GM18520 (cell line): Measurements from ENCODE around the gene NARF.

Source experiments
- ATAC-seq: cut with Tn5 transposase; IDR thresholded peaks from one replicate; pipeline ENCODE4 v1.9.1; 2021; ENCODE audit not compliant: unreplicated experiment

NARF gene

DNA sequence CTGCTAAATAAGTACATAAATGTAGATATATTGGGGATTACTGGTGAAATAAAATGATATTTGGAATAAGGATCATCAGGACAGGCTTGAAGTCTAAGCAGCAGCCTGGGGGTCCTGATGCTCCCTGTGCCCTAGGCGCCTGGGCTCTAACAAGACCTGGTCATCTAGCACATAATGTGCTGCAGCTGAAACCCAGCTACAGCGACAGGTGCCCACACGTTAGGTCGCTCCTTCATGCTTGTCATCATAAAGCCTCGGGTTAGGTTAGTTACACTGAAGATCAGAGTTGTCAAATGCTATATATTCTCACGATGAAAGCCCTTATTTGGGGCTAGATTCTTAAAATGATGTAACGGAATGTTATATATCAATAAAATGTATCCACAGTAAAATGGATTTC, 11.5 kb downstream of the NARF start:
- ATAC-seq, result no peak

DNA sequence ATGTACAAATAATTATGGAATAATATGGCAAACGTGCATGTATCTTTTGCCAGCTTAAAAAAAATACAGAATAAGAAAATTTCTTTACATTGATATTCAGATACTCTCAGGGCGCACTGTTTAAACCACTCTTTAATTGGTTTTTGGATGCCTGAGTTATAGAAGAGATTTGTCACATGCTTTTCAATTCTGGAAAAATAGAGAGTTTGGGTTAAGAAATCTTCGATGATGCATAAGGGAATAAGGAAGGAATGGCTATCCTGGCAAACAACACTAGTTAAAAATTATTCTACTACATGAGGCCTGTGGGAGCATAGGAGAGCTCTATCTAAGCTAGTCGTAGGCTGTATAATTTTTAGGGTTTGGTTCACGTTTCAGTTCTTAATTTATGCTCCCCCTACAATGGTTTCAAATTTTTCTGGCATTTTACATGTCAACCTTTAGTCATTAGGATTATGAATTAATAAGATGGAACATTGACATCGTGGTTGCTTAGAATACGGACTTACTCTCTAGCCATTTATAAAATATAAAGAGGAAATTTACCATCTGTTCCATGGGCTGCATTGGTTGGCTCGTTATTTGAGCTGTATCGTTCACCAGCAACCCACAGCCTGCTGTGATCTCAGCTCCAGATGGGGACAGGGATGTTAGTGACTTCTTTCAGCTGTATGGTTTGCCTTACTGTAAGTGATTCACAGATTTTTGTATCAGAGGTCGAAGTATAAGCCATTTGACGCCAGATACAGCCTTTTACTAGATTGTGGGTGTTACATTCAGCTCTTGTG, 15.9 kb downstream of the NARF start:
- no peak for ATAC-seq

DNA sequence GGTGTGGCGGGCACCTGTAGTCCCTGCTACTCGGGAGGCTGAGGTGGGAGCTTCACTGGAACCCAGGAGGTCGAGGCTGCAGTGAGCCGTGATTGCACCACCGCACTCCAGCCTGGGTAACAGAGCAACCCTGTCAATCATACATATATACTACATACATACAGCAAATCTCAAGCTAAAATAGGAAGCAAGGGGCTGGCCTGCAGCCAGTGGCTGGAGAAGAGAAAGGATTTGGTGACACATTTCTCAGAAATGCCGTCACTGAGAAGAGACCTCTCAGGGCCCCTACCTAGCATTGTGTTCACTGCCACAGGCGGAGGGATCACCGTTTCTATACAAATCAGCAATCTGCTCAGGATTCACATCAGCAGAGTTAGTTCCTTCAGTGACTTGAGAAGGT, 16.9 kb downstream of the NARF start:
- no peak for ATAC-seq

DNA sequence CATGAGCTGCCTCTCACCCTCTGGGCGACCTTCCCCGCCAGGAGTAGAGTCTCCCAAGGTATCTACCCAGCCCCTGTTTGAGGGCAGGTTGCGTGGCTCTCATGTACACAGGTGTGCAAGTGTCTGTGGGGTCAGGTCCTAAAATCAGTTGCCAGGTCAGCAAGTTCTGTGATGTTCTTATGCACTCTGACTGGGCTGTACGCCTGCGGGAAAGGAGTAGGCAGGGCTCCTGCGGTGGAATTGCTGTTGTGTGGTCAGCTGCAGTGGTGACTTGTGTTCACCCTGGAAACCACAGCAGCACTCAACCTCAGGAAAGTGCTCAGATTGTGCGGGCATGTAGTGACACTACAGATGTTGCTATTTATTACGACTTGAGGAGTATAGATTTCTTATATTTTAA, 19.4 kb downstream of the NARF start:
- no peak for ATAC-seq

DNA sequence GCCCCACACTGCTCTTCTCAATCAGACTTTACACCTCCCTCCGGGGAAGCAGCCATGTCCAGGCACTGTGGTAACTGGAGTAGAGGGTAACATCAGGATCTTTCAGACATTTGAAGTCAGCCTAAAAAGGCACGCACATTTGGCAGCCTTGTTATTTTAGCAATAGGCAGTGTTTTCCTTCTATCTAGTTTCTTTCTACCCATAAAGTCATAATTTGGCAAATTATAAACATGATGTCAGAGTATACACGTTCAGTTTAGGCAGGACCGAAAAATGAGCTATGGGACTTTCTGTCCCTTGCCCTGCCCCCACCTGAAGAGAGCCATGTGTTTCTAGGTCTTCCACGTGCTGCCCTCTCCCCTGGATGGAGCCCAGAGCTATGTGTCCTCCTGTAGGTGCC, 21.1 kb downstream of the NARF start:
- no peak for ATAC-seq

DNA sequence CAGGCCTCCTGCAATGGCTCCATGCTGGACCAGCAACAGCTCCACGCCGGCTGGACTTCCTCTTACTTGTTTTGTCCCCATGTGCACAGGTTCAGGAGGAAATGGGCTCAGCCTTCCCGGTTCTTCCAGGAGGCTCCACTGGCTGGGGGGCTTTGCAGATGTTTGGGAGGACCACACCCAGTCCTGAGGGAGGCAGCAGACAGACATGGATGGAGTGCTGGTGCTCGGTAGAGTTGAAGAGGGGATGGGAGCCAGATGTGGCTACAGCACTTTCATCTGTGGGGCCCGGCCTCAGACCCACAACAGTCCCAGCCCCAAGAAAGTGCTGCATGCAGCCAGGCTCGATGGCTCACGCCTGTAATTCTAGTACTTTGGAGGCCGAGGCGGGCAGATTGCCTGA, 21.8 kb downstream of the NARF start:
- no peak for ATAC-seq

DNA sequence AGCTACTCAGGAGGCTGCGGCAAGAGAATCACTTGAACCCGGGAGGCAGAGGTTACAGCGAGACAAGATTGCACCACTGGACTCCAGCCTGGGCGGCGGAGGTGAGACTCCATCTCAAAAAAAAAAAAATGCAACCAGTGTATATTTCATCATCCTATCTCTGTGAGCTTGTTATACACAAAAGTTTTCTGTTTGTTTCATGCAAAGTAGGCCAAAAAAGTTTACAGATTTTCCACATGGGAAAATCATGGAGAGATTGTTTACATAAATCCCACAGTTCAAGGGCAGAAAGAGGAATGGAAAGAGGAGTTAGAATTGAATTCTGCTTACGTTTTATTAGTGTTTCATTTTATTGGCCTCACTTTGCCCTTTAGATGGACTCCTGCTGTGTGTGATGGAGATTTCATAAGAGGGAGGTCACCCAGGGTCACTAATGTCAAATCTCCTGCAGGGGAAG, 24.7 kb downstream of the NARF start:
- no peak for ATAC-seq

DNA sequence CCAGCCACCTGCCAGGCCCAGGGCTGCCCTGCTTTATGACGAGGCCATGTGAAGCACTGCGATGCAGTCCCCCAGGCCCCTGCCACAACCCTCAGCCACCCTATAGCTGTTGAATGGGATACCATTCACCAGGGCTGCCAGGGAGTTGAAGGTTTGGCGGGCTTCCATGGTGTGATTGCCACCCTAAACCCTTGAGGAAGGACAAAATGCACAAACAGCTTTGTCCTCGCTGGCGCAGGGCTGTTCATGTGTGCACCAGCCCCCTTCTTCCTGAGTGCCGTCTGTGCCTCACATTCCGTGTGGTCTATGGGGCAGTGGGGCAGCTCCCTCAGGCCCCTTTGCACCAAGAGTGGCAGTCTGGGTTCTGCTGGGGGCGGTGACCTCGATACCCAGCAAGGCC, 25.3 kb downstream of the NARF start:
- ATAC-seq, result no peak

DNA sequence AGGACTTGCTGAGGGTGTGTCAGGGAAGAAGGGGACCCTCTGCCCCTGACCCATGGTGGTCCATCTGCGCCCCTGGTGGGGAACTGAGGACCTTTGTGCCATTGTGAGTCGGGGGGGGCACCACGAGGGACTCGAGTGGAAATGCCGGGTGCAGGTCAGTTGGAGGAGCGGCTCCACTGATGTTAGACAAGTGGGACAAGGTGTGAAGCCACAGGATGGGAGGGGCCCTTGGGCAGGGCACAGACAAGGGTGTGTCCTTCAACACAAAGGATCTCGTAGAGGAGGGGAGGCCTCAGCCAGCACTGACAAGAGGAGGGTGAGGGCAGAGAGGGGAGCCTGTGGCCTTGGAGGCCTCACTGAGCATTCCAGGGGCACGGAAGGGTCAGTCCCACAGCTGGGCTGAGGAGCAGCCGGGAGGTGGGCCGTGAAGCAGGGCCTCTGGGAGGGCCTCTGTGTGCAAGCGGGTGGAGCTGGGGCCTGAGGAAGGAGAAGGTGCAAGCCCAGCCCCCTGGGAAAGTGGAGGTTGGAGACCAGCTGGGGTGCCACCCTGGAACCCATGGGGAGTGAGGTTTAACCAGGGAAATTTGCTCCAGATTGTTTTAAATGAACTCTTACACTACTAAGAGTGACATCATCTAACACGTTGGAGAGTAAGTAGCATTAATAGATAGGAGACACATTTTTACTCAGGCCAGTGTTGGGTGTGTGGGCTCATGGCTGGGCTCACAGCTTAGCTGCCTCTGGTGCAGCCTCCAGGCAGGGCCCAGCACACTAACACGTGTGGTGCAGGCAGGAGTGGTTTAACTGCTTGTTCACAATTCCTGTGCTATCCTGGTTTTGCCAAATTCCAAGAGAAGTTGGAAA, 27.9 kb downstream of the NARF start:
- no peak for ATAC-seq

DNA sequence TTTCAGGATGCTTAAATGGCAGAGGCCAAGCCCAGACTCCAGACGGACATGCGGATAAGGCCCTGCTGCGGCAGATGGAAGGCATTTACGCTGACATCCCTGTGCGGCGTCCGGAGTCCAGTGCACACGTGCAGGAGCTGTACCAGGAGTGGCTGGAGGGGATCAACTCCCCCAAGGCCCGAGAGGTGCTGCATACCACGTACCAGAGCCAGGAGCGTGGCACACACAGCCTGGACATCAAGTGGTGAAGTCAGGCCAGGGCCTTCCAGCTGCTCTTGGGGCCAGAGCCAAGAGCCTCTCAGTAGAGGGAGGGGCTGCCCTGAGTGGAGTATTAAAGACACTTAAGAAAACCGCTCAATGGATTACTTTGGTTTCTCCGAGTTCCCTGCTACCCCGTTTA, 29.4 kb downstream of the NARF start:
- ATAC-seq, result no peak

DNA sequence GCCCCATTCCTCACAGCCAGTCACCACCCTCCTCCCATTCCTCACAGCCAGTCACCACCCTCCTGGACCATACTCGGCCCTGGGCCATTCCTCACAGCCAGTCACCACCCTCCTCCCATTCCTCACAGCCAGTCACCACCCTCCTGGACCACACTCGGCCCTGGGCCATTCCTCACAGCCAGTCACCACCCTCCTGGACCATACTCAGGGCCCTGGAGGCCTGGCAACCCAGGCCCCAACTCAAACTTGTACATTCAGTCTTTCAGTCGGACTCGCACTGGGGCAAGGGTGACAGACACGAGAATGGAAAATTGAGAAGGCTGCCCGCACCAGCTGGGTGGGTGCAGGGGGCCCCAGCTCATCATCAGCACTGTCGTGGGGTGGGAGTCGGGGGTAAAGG, 30.6 kb downstream of the NARF start:
- ATAC-seq, result no peak

DNA sequence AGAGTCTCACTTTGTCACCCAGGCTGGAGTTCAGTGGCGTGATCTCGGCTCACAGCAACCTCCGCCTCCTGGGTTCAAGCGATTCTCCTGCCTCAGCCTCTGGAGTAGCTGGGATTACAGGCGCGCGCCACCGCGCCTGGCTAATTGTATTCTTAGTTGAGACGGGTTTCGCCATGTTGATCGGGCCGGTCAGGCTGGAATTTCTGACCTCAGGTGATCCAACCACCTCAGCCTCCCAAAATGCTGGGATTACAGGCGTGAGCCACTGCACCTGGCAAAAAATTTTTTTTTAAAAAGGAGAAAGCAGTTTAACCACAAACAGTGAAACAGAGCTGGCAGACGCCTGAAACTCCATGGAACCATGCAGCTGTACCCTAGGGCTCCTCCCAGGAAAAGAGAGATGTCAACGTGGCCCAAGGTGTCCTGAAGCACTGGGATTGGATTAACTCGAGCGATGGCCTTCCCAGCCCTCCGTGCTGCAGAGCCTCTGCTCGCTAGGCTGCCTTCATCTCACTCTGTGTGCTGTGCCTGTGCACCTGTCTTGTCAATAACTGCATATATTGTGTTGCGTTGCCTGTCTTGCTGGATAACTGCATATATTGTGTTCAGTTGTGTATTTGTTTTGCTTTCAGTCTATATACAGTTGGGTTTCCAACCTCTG, 31.4 kb downstream of the NARF start:
- ATAC-seq, result no peak

DNA sequence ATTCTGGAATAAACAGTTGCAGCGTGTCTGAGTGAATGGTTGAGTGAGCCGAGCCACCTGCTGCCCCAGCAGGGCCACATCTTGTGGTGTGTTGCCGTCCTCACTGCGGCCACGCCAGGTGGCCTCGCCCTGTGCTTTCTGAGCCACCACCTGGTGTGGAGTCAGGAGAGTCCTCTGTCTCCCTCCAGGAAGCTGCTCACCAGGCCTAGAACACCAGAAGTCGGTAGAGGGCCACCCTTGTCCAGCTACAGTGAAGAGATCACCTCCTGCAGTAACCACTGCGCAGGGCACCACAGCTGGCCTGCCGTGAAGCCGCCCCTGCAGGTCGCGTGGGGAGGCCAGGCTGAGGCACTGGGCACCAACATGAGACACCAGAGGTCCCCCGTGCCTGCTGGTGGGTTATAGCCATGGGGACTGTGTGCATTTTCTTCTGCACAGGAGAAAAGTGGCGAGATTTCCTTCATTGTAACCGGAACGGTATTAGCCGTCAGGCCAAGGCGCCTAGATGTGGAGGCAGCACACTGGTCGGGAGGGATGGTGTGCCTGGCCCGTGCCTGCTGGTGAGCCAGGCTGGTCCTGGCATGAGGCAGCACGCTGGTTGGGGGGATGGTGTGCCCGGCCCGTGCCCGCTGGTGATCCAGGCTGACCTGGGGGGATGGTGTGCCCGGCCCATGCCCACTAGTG, 32.1 kb downstream of the NARF start:
- ATAC-seq, result no peak

DNA sequence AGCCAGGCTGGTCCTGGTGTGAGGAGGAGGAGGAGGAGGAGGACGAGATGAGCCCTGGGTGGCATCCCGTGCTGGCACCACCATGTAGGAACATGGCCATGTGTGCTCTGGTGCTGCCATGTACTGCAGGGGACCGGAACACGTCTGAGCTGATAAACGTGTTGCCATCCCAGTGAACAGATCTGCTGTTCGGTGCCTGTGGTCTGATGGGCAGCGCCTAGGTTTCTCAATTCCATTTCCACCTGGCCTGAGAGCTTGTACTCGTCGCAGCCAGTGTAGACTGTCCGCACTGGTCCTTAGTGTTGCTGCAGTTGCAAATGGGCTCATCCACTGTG, 32.6 kb downstream of the NARF start:
- no peak for ATAC-seq

DNA sequence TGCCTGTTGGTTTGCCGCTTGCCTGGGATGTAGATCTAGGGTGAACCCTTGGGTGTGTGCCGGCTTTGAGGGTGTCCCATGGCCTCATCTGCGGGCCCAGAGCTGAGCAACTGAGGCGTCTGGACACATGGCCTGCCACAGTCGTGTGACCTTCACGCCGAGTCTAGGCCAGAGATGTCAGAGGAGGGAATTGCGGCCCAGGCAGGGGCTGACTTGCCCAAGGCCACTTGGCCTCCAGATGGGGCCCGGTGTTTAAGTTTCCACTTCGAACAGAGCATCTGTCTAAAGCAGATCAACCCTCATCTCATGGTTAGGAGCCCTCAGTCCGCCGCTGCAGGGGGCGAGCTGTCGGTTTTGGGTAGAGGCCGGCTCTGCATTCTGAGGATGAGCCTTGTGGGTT, 33.0 kb downstream of the NARF start:
- no peak for ATAC-seq

DNA sequence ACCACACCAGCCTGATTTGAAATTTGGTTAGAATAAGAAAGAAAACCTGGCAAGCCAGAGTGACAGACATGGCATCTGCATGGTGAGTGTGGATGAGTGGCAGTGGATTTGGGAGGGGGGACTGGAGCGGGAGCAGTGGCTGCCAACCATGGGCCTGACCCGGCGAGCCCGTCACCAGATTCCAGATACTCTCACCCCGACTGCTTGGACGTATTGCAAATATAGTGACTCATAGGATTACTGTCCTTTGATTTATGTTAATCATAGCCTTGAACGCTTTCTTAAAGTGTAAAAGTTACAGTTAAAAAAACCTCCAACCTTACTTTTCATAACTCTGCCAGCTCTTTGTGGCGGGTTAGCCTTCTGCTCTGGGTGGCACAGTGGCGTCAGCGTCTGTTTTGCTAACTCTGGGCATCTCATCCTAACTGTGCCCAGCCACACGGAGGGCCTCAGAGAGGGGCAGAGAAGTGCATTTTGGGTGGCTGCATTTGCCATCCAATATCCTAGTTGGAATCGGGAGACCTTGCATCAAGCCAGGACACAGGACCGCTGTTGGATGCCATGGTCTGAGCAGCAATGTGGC, 34.2 kb downstream of the NARF start:
- no peak for ATAC-seq

DNA sequence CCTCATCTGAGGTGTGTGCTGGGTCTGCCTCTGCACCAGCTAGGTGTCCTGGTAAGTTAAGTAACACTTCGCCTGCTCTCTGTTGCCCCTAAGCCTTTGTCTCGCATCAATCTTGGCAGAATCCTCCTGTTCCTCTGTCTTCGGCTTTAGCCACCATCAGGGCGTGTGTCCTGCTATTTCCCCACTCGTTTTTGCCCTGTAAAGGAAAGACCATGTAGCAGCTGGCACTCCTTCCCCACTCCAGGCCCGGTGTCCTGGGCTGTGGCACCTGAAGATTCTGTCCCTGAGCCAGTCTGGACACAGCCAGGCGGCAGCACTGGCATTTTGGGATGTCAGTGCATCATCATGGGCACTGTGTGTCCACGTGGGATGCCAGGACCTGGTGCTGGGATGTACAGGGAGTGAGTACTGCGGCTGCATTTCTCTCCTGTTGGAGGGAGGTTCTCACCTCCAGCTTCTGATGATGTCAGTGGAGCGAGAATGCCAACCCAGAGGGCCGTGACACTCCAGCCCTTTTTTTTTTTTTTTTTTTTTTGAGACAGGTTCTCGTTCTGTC, 34.8 kb downstream of the NARF start:
- ATAC-seq, result no peak

DNA sequence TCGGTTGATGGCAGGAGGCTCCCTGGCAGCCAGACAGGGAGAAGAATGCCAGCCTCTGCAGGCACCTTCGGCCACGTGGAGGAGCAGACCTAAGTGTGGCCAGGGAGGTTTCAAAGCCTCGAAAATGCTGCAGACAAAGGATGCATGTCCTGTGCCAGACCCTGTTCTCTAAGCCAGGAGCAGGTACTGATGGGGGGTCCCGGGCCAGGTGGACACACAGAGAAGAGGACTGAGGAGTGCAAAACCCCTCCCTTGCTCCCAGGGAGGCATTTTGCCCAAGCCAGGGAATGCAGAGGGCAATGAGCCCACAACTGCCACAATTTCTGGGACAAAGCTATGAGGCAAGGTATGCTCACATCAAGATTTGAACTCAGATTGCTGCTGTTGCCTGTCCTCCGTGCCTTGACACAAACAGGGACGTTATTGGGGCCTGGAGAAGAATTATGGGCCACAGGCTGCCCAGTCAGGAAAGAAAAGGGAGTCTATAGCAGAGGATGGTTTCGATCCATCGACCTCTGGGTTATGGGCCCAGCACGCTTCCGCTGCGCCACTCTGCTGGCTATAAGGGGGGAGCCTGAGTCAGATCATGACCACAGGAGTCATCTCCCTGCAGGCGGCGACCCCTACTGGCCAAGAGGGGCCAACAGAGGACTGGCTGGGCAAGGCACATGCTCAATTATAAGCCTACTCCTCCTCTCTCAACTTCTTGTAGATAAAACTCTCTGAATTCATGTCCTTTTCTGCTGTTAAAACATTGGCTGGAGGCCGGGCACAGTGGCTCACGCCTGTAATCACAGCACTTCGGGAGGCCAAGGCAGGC, 35.9 kb downstream of the NARF start:
- ATAC-seq, result peak; percentile 35

DNA sequence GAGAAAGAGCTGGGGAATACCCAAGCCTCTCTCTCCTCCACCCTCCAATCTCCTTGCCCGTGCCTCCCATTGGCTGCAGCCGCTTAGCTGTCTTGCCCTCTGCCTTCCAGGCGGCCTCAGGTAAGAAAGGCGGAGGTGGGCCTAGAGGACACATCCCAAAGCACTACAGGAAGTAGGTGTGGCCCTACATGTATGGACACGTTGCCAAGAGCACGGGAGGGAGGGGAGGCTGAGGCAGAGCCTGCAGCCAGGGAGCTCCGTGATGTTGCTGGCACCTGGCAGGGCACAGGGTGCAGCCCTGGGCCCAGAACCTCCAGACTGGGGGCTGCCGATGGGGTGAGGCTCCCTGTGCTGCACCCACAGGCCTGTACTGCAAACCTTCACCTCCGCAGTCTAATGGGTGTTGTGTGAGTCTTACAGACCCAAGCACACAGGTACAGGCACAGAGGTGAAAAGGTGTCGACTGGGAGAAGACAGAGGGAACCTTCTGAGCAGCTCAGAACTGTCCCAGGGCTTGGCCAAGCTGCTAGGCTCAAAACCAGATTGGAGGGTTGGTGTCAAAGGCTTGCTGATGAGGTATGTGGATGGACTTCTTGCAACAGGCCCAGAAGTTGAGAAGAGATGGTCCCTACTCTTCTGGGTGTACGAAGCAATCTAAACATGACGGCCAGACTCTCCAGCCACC, 37.4 kb downstream of the NARF start:
- ATAC-seq, result no peak
